Pancreas (tissue), 10 donors: ENCODE measurements around the gene RBSN. TPM values are rescaled to one million over a fixed set of nuclear protein-coding genes. Genes with fewer than 3 reads are reported as not detected.

Source experiments
- ATAC-seq, 4 donors: fragments of 200-7000 bp; cut with Tn5 transposase; one replicate each; pipeline versions ENCODE4 v1.8.0 to v1.9.1; 2020; ENCODE audit warnings: mild to moderate bottlenecking in 4 of 4, moderate library complexity in 4 of 4
- DNase-seq, 6 donors: peaks; one replicate each; pipeline ENCODE4 v3.0.0-alpha.2; 2020
- FAIRE-seq: peaks from 2 replicates; lab custom pipeline; 2012; peaks lifted over from hg19 to GRCh38; lab: Jason Lieb, UNC
- H3K27ac ChIP-seq, 4 donors: fragments of 200-600 bp; sonication (generic); 1 replicate in 3 of 4; 2 replicates in 1 of 4; pipeline versions ENCODE4 v1.5.0 to v1.8.0; 2020
- H3K27me3 ChIP-seq, 4 donors: fragments of 200-600 bp; one replicate each; pipeline ENCODE4 v1.8.0; 2021
- H3K36me3 ChIP-seq, 3 donors: fragments of 200-600 bp; sonication (generic) in 1 of 3; one replicate each; pipeline versions ENCODE4 v1.5.0 to v1.8.0; 2020 to 2021
- H3K4me1 ChIP-seq, 3 donors: fragments of 200-600 bp; one replicate each; pipeline ENCODE4 v1.8.0; 2021
- H3K4me3 ChIP-seq, 4 donors: fragments of 200-600 bp; sonication (generic) in 2 of 4; one replicate each; pipeline versions ENCODE4 v1.5.0 to v1.8.0; 2020 to 2021
- H3K9me3 ChIP-seq, 4 donors: fragments of 200-600 bp; one replicate each; pipeline ENCODE4 v1.8.0; 2021
- CTCF ChIP-seq, 4 donors: fragments of 200-600 bp; sonication (generic) in 3 of 4; IDR thresholded peaks; one replicate each; pipeline versions ENCODE4 v1.5.0 to v1.8.0; 2021; ENCODE audit warnings: antibody characterized with exemption in 4 of 4
- WGBS, 2 donors: extraction: QIAGEN DNeasy Blood & Tissue Kit; methylation state at CpG; one replicate each; pipeline ENCODE4 v1.1.7; 2013; 5-methylcytosine and 5-hydroxymethylcytosine counted together
- intact Hi-C, 3 donors: fragments of 100-400 bp; cut with DNase I; formaldehyde crosslinking; loops; one replicate each; pipeline versions ENCODE4 v1.11.1 to v1.14.2; 2022
- polyA plus RNA-seq, 2 donors: library from polyadenylated mRNA; stranded (reverse); fragments of 200-250 nt; gene quantifications; one replicate each; pipeline ENCODE4 v1.2.3, GENCODE V29; 2013
- total RNA-seq, 6 donors: library from RNA; stranded (reverse); fragmentation: NEBNext Ultra II Directional in 4 of 6; extraction: Animal tissue kit (Norgen Biotek cat#: 25700) in 4 of 6; gene quantifications; one replicate each; pipeline versions ENCODE4 v1.2.1 to v1.2.4, GENCODE V29; 2021 to 2023
- donor health status: healthy with polysubstance abuse.
- donor health status: DM: no; HTN: no; CAD: no; lungs with moderate emphysema.
- donor health status: DM: no; HTN: no; CAD: no.
- donor health status: control.
- donor health status: control.
- donor health status: Bipolar disorder and iron deficiency.
- donor health status: DM: yes; HTN: yes; CAD: no.
- donor health status: DM: no; HTN: no; CAD: no.
- donor health status: DM: no; HTN: no; CAD: no.
- donor health status: DM: yes; HTN: yes; CAD: no.

RBSN gene
- total and polyA plus RNA-seq, 8 donors: 5.7 to 10.9 (median 8.5) TPM

DNA sequence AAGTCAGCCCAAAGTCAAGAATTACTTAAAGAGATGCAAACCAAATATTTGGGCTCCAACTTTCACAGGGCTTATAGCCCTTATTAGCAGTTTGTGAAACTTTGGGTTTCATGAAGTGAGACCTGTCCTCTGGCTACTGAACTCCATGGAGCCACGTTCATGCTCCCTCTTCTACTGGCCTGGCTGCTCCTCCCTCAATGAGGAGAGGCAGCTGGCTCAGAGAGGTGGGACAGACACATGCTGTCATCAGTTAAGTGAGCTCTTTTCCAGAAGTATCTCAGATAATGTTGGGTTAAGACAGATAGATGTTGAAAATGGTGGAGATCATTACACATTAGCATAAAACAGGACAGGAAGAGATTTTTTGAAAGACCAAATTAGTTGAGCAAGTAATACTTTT is 53.3 kb downstream of the RBSN start:
- FAIRE-seq (no peak), DNase-seq (no peak), ATAC-seq (no peak)
- Histone ChIP-seq H3K36me3 (peaks cover 9 to 64% (median 17%) of the 10 kb centered on the region in 3 donors), H3K4me3 (no peak overlapping the region), H3K27me3 (no peaks in the 10 kb centered on the region), H3K4me1 (no peaks in the 10 kb centered on the region), H3K27ac (no peak overlapping the region), H3K9me3 (no peaks in the 10 kb centered on the region)
- WGBS, 2 donors: 92 to 96% methylated on average over 1 of the region's 1 CpG
- TF ChIP-seq CTCF (IDR thresholded peaks at IDR 0.05): no peak
- intact Hi-C loops: no loop called here

- intact Hi-C loops: no loop called here
- DNase-seq (no peak), FAIRE-seq (no peak), ATAC-seq (no peak)
- WGBS, 2 donors: 83 to 88% methylated on average over 7 of the region's 7 CpGs
- Histone ChIP-seq H3K9me3 (no peaks in the 10 kb centered on the region), H3K36me3 (peaks cover 9 to 72% (median 11%) of the 10 kb centered on the region in 3 donors), H3K27me3 (no peaks in the 10 kb centered on the region), H3K4me3 (no peak overlapping the region), H3K27ac (no peak overlapping the region), H3K4me1 (no peaks in the 10 kb centered on the region)
- TF ChIP-seq CTCF (IDR thresholded peaks at IDR 0.05): no peak
These were observed 54.6 kb downstream of the RBSN start for GRCh38 chr3:15044326-15044725.

DNA sequence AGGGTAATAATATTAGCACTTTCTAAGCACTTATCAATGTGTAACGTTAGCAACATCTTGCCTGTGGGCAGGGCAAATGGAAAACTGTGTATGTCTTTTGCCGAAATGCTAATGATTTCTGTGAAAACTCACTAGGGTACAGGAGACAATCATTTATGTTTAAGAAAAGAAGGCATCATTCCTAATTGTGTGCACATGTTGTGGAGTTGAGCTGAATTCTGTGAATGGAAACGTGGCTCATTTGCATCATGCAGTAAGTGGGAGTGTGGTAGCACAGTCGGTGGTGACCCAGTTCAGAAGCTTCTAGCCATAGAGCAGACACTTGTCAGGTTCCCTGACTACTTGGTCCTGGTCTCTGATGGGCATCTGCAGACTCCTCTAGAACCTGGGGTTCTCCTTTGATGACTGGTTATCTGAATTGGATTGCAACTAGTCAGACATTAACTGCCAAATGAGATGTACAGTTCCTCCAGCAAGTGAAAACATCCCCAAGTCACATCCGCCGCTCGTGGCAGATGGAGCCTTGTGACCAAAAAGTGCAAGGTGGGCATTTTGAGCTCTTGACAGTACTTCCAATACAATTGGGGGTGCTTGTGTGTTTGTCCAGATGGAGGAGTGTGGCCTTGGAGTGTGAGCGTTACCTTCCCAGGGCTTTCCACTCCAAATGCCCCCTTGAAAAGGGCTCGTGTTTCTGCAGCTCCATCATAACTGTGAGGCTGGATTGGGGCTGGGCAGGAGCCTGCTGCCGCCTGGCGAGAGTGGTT is 55.4 kb downstream of the RBSN start:
- no peaks in the 10 kb centered on the region for H3K27me3 ChIP-seq
- 83 to 87% methylated on average over 11 of the region's 11 CpGs for WGBS, 2 donors
- DNase-seq (no peak), FAIRE-seq (no peak), ATAC-seq (no peak)
- H3K4me1 ChIP-seq: no peaks in the 10 kb centered on the region
- H3K9me3 ChIP-seq: no peaks in the 10 kb centered on the region
- intact Hi-C loops: no loop called here
- H3K36me3 ChIP-seq: peaks cover 9 to 65% (median 11%) of the 10 kb centered on the region in 3 donors
- H3K27ac ChIP-seq: no peak overlapping the region
- H3K4me3 ChIP-seq: no peak overlapping the region
- no peak for TF ChIP-seq CTCF (IDR thresholded peaks at IDR 0.05)

GRCh38 chr3:15042936-15043335 is 56.0 kb downstream of the RBSN start:
- Histone ChIP-seq H3K9me3 (no peaks in the 10 kb centered on the region), H3K27ac (no peak overlapping the region), H3K4me3 (no peak overlapping the region), H3K36me3 (peaks cover 7 to 65% (median 9%) of the 10 kb centered on the region in 3 donors), H3K27me3 (no peaks in the 10 kb centered on the region), H3K4me1 (no peaks in the 10 kb centered on the region)
- intact Hi-C loops: no loop called here
- no peak for FAIRE-seq
- no peak for ATAC-seq
- WGBS, 2 donors: 85 to 88% methylated on average over 3 of the region's 3 CpGs
- no peak for TF ChIP-seq CTCF (IDR thresholded peaks at IDR 0.05)
- DNase-seq: no peak

GRCh38 chr3:15041950-15042349 is 57.0 kb downstream of the RBSN start:
- intact Hi-C loops: no loop called here
- no peak overlapping the region for H3K4me3 ChIP-seq
- H3K27me3 ChIP-seq: no peaks in the 10 kb centered on the region
- ATAC-seq (peak in 1 of 4 donors; percentile 31), FAIRE-seq (no peak), DNase-seq (no peak)
- WGBS, 2 donors: 79 to 84% methylated on average over 3 of the region's 3 CpGs
- H3K4me1 ChIP-seq: no peaks in the 10 kb centered on the region
- no peak for TF ChIP-seq CTCF (IDR thresholded peaks at IDR 0.05)
- no peak overlapping the region for H3K27ac ChIP-seq
- H3K9me3 ChIP-seq: no peaks in the 10 kb centered on the region
- H3K36me3 ChIP-seq: peaks cover 2 to 58% (median 9%) of the 10 kb centered on the region in 3 donors
